ENCODE results near the gene GPSM1. TPM values are rescaled to one million over a fixed set of nuclear protein-coding genes. Genes with fewer than 3 reads are reported as not detected.
A peak's percentile ranks its signal among the peaks of the same experiment; 100 is the strongest.

Gene GPSM1
- total RNA-seq, 1 donor from 2014 or later = 59.4 TPM

DNA sequence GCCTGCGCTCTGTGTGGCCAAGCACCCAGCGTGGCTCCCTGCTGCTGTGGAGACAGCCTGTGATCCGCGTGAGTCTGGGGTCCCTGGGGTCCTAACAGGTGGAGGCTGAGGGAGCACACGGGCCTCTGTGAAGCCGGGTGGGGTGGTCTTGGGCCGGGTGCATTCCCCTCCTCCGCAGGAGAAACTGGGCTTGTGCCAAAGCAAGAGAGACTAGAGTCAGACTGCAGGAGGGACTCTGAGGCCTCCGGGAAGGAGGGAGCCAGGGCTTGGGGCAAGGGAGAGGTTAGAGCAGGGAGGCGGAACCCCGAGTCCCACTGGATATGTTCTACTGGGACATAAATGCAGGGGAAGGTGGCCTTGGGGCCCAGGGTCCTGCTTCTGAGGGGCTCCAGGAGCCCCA, 25.7 kb downstream of the GPSM1 start:
- Histone ChIP-seq H4K20me1 (ENCODE audit: insufficient read depth, low read length) (peaks cover 25% of the 10 kb centered on the region), H3K9me3 (ENCODE audit: insufficient read depth, low read depth, low read length) (no peaks in the 10 kb centered on the region), H3K27me3 (ENCODE audit: insufficient read depth, low read length) (no peaks in the 10 kb centered on the region), H3K4me3 (ENCODE audit: insufficient read depth, low read depth, low read length) (no peak overlapping the region), H3K4me1 (ENCODE audit: insufficient read depth, low read length) (peaks cover 14% of the 10 kb centered on the region), H3K27ac (ENCODE audit: low read depth, low read length) (no peak overlapping the region), H3K9ac (ENCODE audit: low read length) (no peak overlapping the region), H3K4me2 (ENCODE audit: low read length) (no peak overlapping the region), H3K36me3 (ENCODE audit: insufficient read depth, low read length) (no peaks in the 10 kb centered on the region), H3K79me2 (ENCODE audit: insufficient read depth, low read length) (no peaks in the 10 kb centered on the region), H2AFZ (ENCODE audit: low read depth, low read length) (no peak overlapping the region)
- Mint-ChIP-seq H3K4me1 (ENCODE audit: low read depth, unreplicated experiment) (peaks cover 6% of the 10 kb centered on the region), H3K27ac (ENCODE audit: unreplicated experiment) (no peak overlapping the region), H3K4me3 (ENCODE audit: unreplicated experiment) (no peak overlapping the region), H3K36me3 (ENCODE audit: low read depth, unreplicated experiment) (no peaks in the 10 kb centered on the region), H3K9me3 (ENCODE audit: unreplicated experiment) (no peaks in the 10 kb centered on the region), H3K27me3 (ENCODE audit: low read depth, unreplicated experiment) (no peaks in the 10 kb centered on the region)
- DNase-seq (ENCODE audit: low read depth) (no peak), FAIRE-seq (no peak)
- TF ChIP-seq, protein P1, sequence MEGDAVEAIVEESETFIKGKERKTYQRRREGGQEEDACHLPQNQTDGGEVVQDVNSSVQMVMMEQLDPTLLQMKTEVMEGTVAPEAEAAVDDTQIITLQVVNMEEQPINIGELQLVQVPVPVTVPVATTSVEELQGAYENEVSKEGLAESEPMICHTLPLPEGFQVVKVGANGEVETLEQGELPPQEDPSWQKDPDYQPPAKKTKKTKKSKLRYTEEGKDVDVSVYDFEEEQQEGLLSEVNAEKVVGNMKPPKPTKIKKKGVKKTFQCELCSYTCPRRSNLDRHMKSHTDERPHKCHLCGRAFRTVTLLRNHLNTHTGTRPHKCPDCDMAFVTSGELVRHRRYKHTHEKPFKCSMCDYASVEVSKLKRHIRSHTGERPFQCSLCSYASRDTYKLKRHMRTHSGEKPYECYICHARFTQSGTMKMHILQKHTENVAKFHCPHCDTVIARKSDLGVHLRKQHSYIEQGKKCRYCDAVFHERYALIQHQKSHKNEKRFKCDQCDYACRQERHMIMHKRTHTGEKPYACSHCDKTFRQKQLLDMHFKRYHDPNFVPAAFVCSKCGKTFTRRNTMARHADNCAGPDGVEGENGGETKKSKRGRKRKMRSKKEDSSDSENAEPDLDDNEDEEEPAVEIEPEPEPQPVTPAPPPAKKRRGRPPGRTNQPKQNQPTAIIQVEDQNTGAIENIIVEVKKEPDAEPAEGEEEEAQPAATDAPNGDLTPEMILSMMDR (IDR thresholded peaks at IDR 0.05; ENCODE audit: insufficient read depth, low read depth, low read length) = no peak
- no peak for TF ChIP-seq EZH2 (IDR thresholded peaks at IDR 0.05; ENCODE audit: insufficient read depth, low read length)

DNA sequence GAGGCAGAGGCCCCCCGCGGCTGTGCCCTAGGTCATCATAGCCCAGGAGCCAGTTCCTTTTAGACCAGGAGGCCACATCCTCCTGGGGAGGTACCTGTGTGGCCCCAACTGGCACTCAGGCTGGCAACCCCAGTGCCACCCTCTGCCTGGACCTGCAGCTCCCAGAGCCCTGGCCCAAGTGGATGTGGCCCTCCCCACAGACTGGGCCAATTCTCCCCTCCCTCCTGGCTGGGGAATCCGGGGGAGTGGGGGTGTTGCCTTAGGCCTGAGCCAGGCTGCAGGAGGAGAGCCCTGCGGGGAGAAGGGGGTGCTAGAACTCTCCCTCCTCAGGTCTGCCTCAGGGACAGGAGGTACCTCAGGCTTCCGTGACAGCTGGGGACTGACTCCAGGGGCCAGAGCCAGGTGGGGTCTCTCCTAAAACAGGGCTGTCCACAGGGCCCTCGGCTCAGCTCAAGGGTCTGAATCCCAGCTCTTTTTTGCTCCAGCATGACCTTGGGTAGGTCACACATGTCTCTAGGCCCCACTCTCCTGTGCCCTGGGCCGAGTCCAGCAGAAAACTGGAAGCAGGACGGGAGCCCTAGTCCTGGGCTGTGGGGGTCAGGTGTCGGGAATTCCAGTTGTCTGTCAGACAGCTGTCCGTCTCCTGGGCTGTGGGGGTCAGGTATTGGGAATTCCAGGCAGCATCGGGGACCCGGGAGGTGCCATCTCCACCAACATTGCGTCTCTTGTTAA, 26.6 kb downstream of the GPSM1 start:
- Mint-ChIP-seq H3K27me3 (ENCODE audit: low read depth, unreplicated experiment) (no peaks in the 10 kb centered on the region), H3K27ac (ENCODE audit: unreplicated experiment) (no peak overlapping the region), H3K4me1 (ENCODE audit: low read depth, unreplicated experiment) (peaks cover 6% of the 10 kb centered on the region), H3K4me3 (ENCODE audit: unreplicated experiment) (no peak overlapping the region), H3K36me3 (ENCODE audit: low read depth, unreplicated experiment) (no peaks in the 10 kb centered on the region), H3K9me3 (ENCODE audit: unreplicated experiment) (no peaks in the 10 kb centered on the region)
- H3K79me2 ChIP-seq (ENCODE audit: insufficient read depth, low read length) = no peaks in the 10 kb centered on the region
- no peak for DNase-seq (ENCODE audit: low read depth)
- peaks cover 23% of the 10 kb centered on the region for H4K20me1 ChIP-seq (ENCODE audit: insufficient read depth, low read length)
- H3K27ac ChIP-seq (ENCODE audit: low read depth, low read length) = no peak overlapping the region
- H3K9ac ChIP-seq (ENCODE audit: low read length) = no peak overlapping the region
- H3K4me1 ChIP-seq (ENCODE audit: insufficient read depth, low read length) = peaks cover 14% of the 10 kb centered on the region
- no peak overlapping the region for H3K4me3 ChIP-seq (ENCODE audit: insufficient read depth, low read depth, low read length)
- H2AFZ ChIP-seq (ENCODE audit: low read depth, low read length) = no peak overlapping the region
- H3K36me3 ChIP-seq (ENCODE audit: insufficient read depth, low read length) = no peaks in the 10 kb centered on the region
- no peak for FAIRE-seq
- no peak overlapping the region for H3K4me2 ChIP-seq (ENCODE audit: low read length)
- no peaks in the 10 kb centered on the region for H3K9me3 ChIP-seq (ENCODE audit: insufficient read depth, low read depth, low read length)
- no peaks in the 10 kb centered on the region for H3K27me3 ChIP-seq (ENCODE audit: insufficient read depth, low read length)
- TF ChIP-seq, protein P1 (IDR thresholded peaks at IDR 0.05; ENCODE audit: insufficient read depth, low read depth, low read length) = no peak
- TF ChIP-seq EZH2 (IDR thresholded peaks at IDR 0.05; ENCODE audit: insufficient read depth, low read length) = no peak

DNA sequence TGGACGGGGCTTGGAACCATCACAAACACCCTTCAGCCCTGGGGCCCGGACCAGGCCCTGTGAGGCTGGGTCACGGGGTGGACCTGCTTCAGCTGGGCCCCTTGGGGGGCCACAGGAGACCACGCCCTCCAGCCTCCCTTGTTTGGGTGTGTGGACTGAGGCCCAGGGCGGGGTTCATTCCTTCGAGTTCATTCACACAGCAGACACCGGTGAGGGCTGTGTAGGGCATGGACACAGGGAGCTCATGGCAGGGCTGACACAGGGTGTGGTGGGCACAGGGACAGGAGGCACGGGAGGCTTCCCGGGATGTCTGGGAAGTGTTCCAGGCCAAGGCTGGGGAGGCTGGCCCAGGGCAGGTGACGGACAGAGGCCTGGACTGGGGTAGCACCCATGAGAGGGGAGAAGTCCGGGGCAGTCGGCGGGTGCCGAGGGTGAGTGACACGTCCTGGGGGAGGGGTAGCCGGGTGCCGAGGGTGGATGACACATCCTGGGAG, 27.3 kb downstream of the GPSM1 start:
- Mint-ChIP-seq H3K27ac (ENCODE audit: unreplicated experiment) (peak overlapping the region; percentile 53), H3K36me3 (ENCODE audit: low read depth, unreplicated experiment) (no peaks in the 10 kb centered on the region), H3K4me3 (ENCODE audit: unreplicated experiment) (no peak overlapping the region), H3K9me3 (ENCODE audit: unreplicated experiment) (no peaks in the 10 kb centered on the region), H3K4me1 (ENCODE audit: low read depth, unreplicated experiment) (peaks cover 7% of the 10 kb centered on the region), H3K27me3 (ENCODE audit: low read depth, unreplicated experiment) (no peaks in the 10 kb centered on the region)
- Histone ChIP-seq H3K9ac (ENCODE audit: low read length) (no peak overlapping the region), H4K20me1 (ENCODE audit: insufficient read depth, low read length) (peaks cover 26% of the 10 kb centered on the region), H3K27ac (ENCODE audit: low read depth, low read length) (no peak overlapping the region), H3K4me3 (ENCODE audit: insufficient read depth, low read depth, low read length) (no peak overlapping the region), H3K27me3 (ENCODE audit: insufficient read depth, low read length) (no peaks in the 10 kb centered on the region), H3K4me1 (ENCODE audit: insufficient read depth, low read length) (peaks cover 14% of the 10 kb centered on the region), H3K36me3 (ENCODE audit: insufficient read depth, low read length) (no peaks in the 10 kb centered on the region), H3K4me2 (ENCODE audit: low read length) (peak overlapping the region; percentile 10), H2AFZ (ENCODE audit: low read depth, low read length) (no peak overlapping the region), H3K9me3 (ENCODE audit: insufficient read depth, low read depth, low read length) (no peaks in the 10 kb centered on the region), H3K79me2 (ENCODE audit: insufficient read depth, low read length) (no peaks in the 10 kb centered on the region)
- TF ChIP-seq EZH2 (IDR thresholded peaks at IDR 0.05; ENCODE audit: insufficient read depth, low read length) = no peak
- TF ChIP-seq, protein P1 (IDR thresholded peaks at IDR 0.05; ENCODE audit: insufficient read depth, low read depth, low read length) = no peak
- FAIRE-seq = no peak
- no peak for DNase-seq (ENCODE audit: low read depth)
